GM19467 (cell line): Measurements from ENCODE around the gene BCAS3.

Source experiments
- ATAC-seq: cut with Tn5 transposase; IDR thresholded peaks from one replicate; pipeline ENCODE4 v1.9.1; 2021; ENCODE audit warnings: mild to moderate bottlenecking, moderate library complexity; ENCODE audit not compliant: unreplicated experiment

BCAS3 gene

DNA sequence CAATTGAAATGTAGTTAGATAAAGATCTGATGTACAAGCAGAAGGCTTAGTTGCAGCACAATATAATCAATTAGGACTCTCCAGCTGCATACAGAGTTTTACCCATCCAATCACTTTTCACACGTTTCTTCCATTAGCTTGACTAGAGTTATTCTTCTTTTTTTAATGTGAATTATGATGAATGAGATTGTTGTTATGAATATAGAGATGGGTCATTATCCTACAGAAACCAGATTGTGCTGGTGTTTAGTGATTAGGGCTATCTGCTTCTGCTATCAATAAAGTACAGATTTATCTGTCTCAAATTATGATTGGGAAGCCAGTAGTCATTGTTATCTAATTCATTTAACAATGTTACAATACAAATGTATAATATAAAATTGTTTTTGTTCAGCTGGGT, 500.6 kb downstream of the BCAS3 start:
- ATAC-seq, result no peak

DNA sequence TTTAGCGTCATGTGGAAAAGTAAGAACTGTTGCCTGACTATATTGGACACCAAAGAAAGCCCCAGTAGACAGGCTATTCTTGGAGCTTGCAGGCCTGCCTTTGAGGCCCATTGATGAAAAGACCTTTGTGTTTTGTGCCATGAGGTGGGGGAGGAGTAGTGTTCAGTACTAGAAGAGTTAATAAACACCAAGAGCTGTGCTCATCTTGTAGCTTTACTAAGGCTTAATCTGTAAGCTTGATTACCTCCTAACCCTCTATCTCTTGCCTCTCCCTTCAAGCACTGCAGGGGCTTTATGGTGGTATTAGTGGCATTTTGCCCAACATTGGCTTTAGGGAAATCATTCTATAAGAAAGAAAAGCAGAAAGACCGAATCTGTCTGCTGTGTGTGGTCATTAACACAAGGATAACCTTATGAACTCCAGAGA, 501.7 kb downstream of the BCAS3 start:
- ATAC-seq, result no peak

GRCh38 chr17:61183793-61184192, 506.1 kb downstream of the BCAS3 start:
- no peak for ATAC-seq

GRCh38 chr17:61185385-61185784, 507.7 kb downstream of the BCAS3 start:
- ATAC-seq, result no peak

DNA sequence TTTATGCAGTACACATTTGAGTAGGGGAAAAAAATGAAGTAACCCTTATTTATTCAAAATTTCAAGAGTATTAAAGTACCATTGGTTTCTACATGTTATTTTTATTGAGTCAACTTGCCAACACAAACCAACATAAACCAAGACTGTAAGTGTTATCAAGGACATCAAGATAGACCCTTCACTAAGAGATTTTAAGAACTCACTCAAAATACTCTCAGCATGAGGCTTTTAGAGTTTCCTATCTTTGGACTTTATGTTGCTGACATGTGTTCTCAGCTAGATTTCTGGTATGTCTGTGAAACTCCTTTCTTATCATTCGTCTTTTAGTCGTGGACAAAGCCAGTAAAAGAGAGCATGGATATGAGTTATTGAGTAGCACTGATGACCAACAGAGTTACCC, 509.4 kb downstream of the BCAS3 start:
- ATAC-seq, result no peak

DNA sequence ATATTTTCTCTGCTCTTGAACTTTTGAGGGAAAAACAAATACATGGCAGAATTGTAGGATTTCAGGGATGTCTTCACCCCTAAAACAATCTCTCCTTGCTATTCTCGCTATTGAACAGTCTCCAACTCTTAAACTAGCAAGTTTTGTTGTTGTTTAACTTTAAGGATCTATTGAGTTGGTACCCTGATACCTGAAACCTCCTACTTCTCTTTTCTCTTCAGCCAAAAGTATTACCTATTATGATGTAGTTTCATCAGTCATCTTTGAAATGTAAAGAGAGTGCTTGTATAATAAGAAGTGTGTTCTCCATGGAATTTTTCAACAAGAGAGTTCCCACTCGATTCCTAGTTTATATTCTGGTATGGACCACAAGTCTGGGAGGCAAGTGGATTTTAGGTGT, 510.4 kb downstream of the BCAS3 start:
- no peak for ATAC-seq

DNA sequence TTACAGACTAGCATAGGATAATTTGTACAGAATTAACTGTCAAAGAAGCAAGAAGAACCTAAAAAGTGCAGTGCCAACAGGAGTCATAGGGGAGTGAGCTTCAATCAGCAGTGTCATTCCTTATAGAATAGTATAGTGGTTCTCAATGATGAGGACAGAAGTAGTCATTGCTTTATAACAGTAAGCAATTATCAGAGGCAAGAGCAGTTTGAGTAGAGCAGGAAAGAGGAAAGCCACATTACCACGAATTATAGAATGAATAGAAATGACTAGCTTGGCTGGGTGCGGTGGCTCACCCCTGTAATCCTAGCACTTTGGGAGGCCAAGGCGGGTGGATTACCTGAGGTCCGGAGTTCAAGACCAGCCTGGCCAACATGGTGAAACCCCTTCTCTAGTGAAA, 512.3 kb downstream of the BCAS3 start:
- no peak for ATAC-seq

DNA sequence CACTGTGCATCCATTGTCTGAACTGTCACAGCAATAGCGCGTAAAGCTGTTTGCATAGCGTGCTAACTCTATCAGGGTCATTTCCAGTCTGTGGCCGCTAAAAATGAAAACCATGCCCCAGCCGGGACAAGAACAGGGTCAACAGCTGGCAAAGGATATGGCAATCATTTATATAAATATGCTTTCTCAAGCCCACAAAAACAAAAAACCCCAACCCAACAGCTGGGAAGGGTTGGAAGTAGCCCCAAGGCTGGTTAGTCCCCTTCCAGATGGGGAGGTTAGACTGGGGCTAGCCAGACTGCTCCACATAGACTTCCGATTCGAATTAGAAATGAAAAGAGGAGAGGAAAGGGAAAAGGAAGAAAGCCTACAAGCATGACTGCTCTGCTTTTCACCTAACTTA, 518.7 kb downstream of the BCAS3 start:
- ATAC-seq, result no peak

DNA sequence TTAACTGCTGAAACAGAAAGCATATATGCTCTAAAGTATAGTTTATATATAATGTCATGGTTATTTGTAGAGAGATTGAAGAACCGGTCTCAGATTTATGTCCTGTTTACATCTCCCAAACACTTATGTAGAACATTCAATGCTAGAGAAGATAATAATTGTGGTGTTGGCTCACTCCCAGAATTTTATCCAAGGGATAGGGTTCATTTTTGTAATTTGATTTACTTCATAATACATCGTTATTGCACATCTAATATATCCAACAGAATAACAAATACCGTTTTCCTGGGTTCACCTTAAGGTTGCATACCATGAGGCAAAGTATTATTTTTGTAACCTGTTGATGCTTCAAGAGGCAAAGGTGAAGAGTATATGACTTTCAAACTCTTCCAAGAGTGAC, 519.1 kb downstream of the BCAS3 start:
- no peak for ATAC-seq

- ATAC-seq, result no peak
These were observed 522.0 kb downstream of the BCAS3 start for GRCh38 chr17:61199431-61200338.

GRCh38 chr17:61200339-61200715, 522.7 kb downstream of the BCAS3 start:
- ATAC-seq, result no peak

DNA sequence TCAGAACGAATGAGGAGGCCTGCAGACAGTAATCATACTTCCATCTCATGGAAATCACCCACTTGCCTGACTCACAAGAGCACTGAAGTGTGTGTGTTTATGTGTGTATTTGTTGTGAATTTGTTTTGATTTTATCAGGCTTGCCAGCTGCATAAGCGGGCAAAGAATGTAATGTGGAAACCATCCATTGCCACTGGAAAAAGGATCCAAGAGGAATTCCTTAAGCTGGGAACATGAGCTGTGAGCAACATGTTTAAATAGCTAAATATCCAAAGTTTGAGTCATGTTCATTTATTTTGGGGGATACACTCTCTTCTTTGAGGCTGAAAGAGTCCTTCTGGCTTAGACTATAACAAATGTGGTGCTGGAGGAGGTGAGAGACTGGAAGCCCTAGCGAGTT, 523.6 kb downstream of the BCAS3 start:
- ATAC-seq, result no peak

DNA sequence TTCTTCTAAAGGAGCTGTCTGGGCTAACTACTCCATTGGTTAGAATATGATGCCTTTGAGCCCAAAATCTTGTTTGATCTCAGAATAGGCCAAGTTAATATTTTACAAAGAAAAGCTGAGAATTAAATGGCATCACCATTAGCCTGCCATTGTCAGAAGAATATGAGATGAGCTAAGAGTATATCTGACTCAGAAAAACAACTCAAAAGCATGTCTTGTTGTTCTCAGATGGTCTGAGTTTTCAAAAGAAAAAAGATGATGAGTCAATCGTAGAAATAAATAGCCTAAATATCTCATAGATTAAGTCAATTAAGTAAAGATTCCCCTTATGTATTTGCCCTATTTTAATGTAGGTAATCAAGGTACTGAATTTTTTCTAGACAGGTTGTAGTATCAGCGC, 524.9 kb downstream of the BCAS3 start:
- ATAC-seq, result no peak

DNA sequence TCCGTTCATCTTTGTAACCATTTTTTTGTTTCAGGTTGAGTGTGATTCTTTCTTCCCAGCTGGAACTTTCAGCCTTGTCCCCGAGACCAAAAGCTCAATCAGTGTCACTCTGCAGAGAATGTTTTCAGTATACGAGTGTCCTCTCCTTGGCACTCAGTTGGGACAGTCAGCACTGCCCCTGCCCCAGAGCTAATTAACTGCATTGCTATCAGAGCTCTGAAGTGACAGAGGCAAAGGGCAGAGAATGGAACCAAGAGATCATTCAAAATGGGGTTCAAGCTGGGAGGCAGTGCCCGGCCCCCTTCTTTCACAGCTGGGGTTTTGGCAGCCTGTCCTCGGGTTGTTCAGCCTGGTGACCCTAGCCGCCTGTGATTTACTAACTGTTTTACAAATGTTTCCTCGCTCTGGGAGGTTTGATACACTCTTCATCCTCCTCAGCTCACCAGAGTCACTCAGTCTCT, 526.0 kb downstream of the BCAS3 start:
- ATAC-seq, result no peak

- ATAC-seq, result no peak
These were observed 526.8 kb downstream of the BCAS3 start for GRCh38 chr17:61204456-61204855.

GRCh38 chr17:61205401-61205800, 527.8 kb downstream of the BCAS3 start:
- ATAC-seq, result no peak

DNA sequence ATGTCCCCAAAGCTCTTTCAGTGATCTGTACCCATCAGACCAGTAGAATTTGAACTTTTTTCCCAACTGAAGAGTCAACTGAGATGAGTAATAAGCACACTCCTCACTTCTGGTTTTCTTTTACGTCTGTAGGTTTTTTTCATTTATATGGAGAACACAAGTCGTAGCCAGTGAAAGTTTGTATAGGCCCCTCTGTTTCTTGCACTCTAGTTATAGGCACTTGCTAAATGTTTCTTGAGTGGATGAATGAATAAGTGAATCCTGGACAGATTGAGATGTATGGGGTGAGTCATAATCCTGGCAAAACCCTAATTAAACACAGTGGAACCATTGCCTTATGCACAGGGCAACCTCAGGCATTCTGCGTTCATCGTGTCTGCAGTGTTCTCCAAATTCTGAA, 528.3 kb downstream of the BCAS3 start:
- ATAC-seq, result no peak

DNA sequence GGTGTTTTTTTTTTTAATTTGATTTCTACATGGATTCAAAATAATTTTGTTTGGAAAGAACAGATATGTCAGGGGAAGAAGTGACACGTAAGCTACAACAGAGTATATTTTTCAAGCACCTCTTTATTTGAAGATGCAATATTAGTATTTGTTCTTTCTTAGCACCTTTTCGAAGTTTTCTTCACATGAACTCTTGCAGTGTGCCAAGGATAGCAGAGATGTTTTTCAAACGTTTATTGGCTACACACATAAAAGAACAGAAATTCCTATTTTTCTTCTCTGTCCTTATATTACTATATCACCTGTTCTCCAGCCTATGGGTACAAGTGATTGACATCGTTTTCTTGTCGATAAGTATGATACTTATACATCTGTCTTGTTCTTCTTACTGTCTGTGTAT, 529.3 kb downstream of the BCAS3 start:
- no peak for ATAC-seq

- no peak for ATAC-seq
These were observed 530.9 kb downstream of the BCAS3 start for GRCh38 chr17:61208301-61209105.

- ATAC-seq, result no peak
These were observed 531.4 kb downstream of the BCAS3 start for GRCh38 chr17:61209106-61209439.

GRCh38 chr17:61209525-61209924, 531.9 kb downstream of the BCAS3 start:
- ATAC-seq, result no peak

DNA sequence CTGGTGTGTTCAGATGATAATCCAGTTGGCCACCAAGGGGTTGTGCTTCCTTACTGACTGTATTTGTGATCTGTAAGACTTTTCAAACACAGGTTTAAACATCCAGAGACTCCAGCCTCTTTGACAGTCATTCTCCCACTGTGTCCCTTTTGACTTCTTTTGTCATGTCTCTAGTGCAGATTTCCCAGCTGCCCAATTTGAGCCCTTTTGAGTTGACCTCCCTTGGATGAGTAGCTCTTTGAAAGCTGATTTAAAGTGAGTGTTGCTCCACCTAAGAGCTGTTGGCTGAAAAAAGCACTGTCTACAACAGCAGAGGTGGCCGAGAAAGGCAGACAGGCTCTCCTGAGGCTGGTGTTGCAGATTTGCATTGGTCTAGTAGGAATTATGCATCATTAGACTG, 533.6 kb downstream of the BCAS3 start:
- ATAC-seq, result no peak
